Activated CD4-positive, CD25-positive, alpha-beta regulatory T cell treated with anti-CD3 and anti-CD28 coated beads, Interleukin-2, amount 50 U/mL, for 24 hours (primary cell): Measurements from ENCODE around the gene UNC50.
A peak's percentile ranks its signal among the peaks of the same experiment; 100 is the strongest.
"Not testable (repeated sequence)": the region's sequence is repeated elsewhere in the genome, so short reads cannot be mapped to it uniquely, and the experiment has no call there.

ENCODE experiments used
- ATAC-seq, 2 donors: fragments of 150-1000 bp; cut with Tn5 transposase; one replicate each; pipeline ENCODE4 v1.10.0; 2021; ENCODE audit warnings: mild to moderate bottlenecking in 1 of 2, moderate library complexity in 1 of 2

Gene UNC50

GRCh38 chr2:98577313-98577712, 31.1 kb upstream of the UNC50 start:
- ATAC-seq, result no peak

- ATAC-seq, result no peak
Measured at GRCh38 chr2:98578231-98578630, 30.2 kb upstream of the UNC50 start.

GRCh38 chr2:98579926-98580325, 28.5 kb upstream of the UNC50 start:
- no peak for ATAC-seq

- ATAC-seq, result no peak
Measured at GRCh38 chr2:98580656-98581284, 27.6 kb upstream of the UNC50 start.

- no peak for ATAC-seq
Measured at GRCh38 chr2:98582523-98582922, 25.9 kb upstream of the UNC50 start.

- ATAC-seq, result no peak
Measured at GRCh38 chr2:98583276-98583675, 25.1 kb upstream of the UNC50 start.

GRCh38 chr2:98583816-98584618, 24.4 kb upstream of the UNC50 start:
- ATAC-seq, result no peak

- ATAC-seq, result no peak
Measured at GRCh38 chr2:98585386-98585785, 23.0 kb upstream of the UNC50 start.

GRCh38 chr2:98586551-98587140, 21.7 kb upstream of the UNC50 start:
- no peak for ATAC-seq

GRCh38 chr2:98588880-98589431, 19.4 kb upstream of the UNC50 start:
- ATAC-seq, result no peak

- ATAC-seq, result no peak
Measured at GRCh38 chr2:98589489-98589888, 18.9 kb upstream of the UNC50 start.

GRCh38 chr2:98592565-98592964, 15.8 kb upstream of the UNC50 start:
- ATAC-seq, result no peak

- not testable (repeated sequence) for ATAC-seq
Measured at GRCh38 chr2:98594665-98595064, 13.7 kb upstream of the UNC50 start.

GRCh38 chr2:98598781-98599428, 9.5 kb upstream of the UNC50 start:
- ATAC-seq, result no peak

- peak in 1 of 2 donors; percentile 41 for ATAC-seq
Measured at GRCh38 chr2:98601532-98602132, 6.8 kb upstream of the UNC50 start.

- no peak for ATAC-seq
Measured at GRCh38 chr2:98604547-98604946, 3.8 kb upstream of the UNC50 start.

- ATAC-seq, result no peak
Measured at GRCh38 chr2:98605076-98605475, 3.3 kb upstream of the UNC50 start.

GRCh38 chr2:98606431-98606830, 2.0 kb upstream of the UNC50 start:
- ATAC-seq, result no peak

- ATAC-seq, result no peak
Measured at GRCh38 chr2:98607104-98607503, 1.3 kb upstream of the UNC50 start.

- ATAC-seq, result no peak
Measured at GRCh38 chr2:98607741-98608115, 661 bp upstream of the UNC50 start.

GRCh38 chr2:98608962-98609604, 694 bp downstream of the UNC50 start:
- ATAC-seq, result no peak

- no peak for ATAC-seq
Measured at GRCh38 chr2:98614024-98614739, 5.8 kb downstream of the UNC50 start.
